ENCODE data around the gene SLC5A10.
"Not testable (repeated sequence)": the region's sequence is repeated elsewhere in the genome, so short reads cannot be mapped to it uniquely, and the experiment has no call there.

DNA sequence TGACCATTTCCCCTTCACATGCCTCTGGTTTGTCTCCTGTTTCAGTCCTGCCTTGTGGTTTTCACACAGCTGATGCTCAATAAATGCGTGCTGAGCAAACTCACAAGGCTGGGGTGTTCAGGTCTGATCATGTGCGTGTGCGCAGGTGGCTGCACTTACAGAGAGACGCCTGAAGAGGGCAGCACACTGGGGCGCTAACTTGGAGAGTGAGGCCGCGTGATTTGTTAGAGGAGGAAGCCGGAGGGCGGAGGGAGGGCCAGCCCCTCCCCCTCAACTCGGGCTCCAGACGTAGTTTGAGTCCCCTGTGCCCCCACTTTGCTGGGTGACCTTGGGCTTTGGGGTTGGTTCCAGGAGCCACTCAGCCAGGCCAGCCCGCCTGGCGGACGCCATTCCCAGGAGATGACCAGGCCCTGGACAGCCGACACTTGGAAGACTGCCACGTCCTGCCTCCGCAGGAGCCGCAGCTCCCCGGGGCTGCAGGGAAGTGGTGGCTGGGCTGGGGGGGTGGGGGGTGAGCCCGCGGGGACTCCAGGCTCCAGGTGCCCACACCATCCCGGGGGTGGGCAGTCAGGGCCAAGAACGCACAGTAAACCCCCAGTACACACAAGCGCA is 80.5 kb downstream of the SLC5A10 start:
- not testable (repeated sequence) for TF ChIP-seq POLR2A, POLR2AphosphoS5 (IDR thresholded peaks at IDR 0.05; ENCODE audit: low read depth, low read length)
